Pulmonary artery endothelial cell (primary cell): Measurements from ENCODE around the gene FXR2. TPM values are rescaled to one million over a fixed set of nuclear protein-coding genes. Genes with fewer than 3 reads are reported as not detected.
"Not testable (repeated sequence)": the region's sequence is repeated elsewhere in the genome, so short reads cannot be mapped to it uniquely, and the experiment has no call there.

Experiments used
- DNase-seq: peaks from one replicate; pipeline ENCODE4 v3.0.0-alpha.2; 2011; ENCODE audit warnings: low read depth, low spot score
- total RNA-seq: library from RNA; depleted of rRNA; stranded (reverse); fragments of >200 nt; gene quantifications from 2 replicates; pipeline ENCODE4 v1.2.3, GENCODE V29; 2014

The FXR2 gene
- total RNA-seq, 1 donor from 2014 or later: 44.4 TPM

- DNase-seq: no peak
These were observed 15.4 kb upstream of the FXR2 start, which contains the start of gene SHBG for GRCh38 chr17:7629939-7630571. Gene SHBG (plus strand): TSS chr17:7630135. CDS start chr17:7630173, 38 bp downstream.

GRCh38 chr17:7627250-7628121, 12.8 kb upstream of the FXR2 start, which contains the start of gene SAT2:
Gene SAT2 (minus strand): TSS chr17:7627821. CDS start chr17:7627635, 186 bp downstream.
- DNase-seq: peak; percentile 75

- DNase-seq: no peak
These were observed 12.2 kb upstream of the FXR2 start for GRCh38 chr17:7626956-7627249.

- DNase-seq: no peak
These were observed 11.6 kb upstream of the FXR2 start for GRCh38 chr17:7626307-7626706.

- not testable (repeated sequence) for DNase-seq
These were observed 11.1 kb upstream of the FXR2 start for GRCh38 chr17:7625749-7626148.

- DNase-seq: no peak
These were observed 9.0 kb upstream of the FXR2 start for GRCh38 chr17:7623661-7624060.

- DNase-seq: no peak
These were observed 6.1 kb upstream of the FXR2 start for GRCh38 chr17:7620835-7621234.

- DNase-seq: no peak
These were observed 3.9 kb upstream of the FXR2 start for GRCh38 chr17:7618608-7619007.

- no peak for DNase-seq
These were observed 609 bp upstream of the FXR2 start for GRCh38 chr17:7615265-7615747.

GRCh38 chr17:7613769-7614424, 800 bp downstream of the FXR2 start:
- DNase-seq: no peak

- no peak for DNase-seq
These were observed 2.4 kb downstream of the FXR2 start for GRCh38 chr17:7612294-7612640.

- DNase-seq: no peak
These were observed 2.9 kb downstream of the FXR2 start for GRCh38 chr17:7611635-7612293.

- DNase-seq: no peak
These were observed 4.1 kb downstream of the FXR2 start for GRCh38 chr17:7610641-7611040.

GRCh38 chr17:7606280-7606679, 8.4 kb downstream of the FXR2 start:
- no peak for DNase-seq

GRCh38 chr17:7597561-7597960, 17.1 kb downstream of the FXR2 start:
- DNase-seq: not testable (repeated sequence)

- DNase-seq: no peak
These were observed 21.4 kb downstream of the FXR2 start for GRCh38 chr17:7593296-7593695.

- no peak for DNase-seq
These were observed 22.2 kb downstream of the FXR2 start for GRCh38 chr17:7592422-7593021.

GRCh38 chr17:7591596-7591995, 23.1 kb downstream of the FXR2 start:
- DNase-seq: no peak

GRCh38 chr17:7590743-7591142, 24.0 kb downstream of the FXR2 start:
- DNase-seq: no peak

- DNase-seq: no peak
These were observed 24.6 kb downstream of the FXR2 start, which contains the start of gene SOX15 for GRCh38 chr17:7589891-7590691. Gene SOX15 (minus strand): TSS chr17:7590094. CDS start chr17:7589676, 418 bp downstream.
